HTERT RPE-1 (cell line): ENCODE measurements around the gene NEURL1.

Experiments used
- in situ Hi-C: fragments of 300-500 bp; cut with MboI; formaldehyde crosslinking; loops from 4 replicates; pipeline ENCODE4 v1.14.3; 2020; ENCODE audit warnings: low sequenced_read_pairs

Gene NEURL1

GRCh38 chr10:103580430-103580829, 86.9 kb downstream of the NEURL1 start:
- in situ Hi-C loops = no loop called here

GRCh38 chr10:103581499-103581898, 88.0 kb downstream of the NEURL1 start:
- in situ Hi-C loops = no loop called here

GRCh38 chr10:103582331-103583123, 89.0 kb downstream of the NEURL1 start:
- in situ Hi-C loops = no loop called here

GRCh38 chr10:103583871-103584215, 90.3 kb downstream of the NEURL1 start:
- in situ Hi-C loops = no loop called here

- in situ Hi-C loops = no loop called here
Observed at GRCh38 chr10:103584216-103585010, 90.9 kb downstream of the NEURL1 start.

- in situ Hi-C loops = no loop called here
Observed at GRCh38 chr10:103585011-103585405, 91.5 kb downstream of the NEURL1 start.

- in situ Hi-C loops = no loop called here
Observed at GRCh38 chr10:103587073-103587472, 93.6 kb downstream of the NEURL1 start.

GRCh38 chr10:103589074-103589630, 95.6 kb downstream of the NEURL1 start:
- in situ Hi-C loops = no loop called here

GRCh38 chr10:103590060-103590459, 96.6 kb downstream of the NEURL1 start:
- in situ Hi-C loops = no loop called here

- in situ Hi-C loops = no loop called here
Observed at GRCh38 chr10:103590744-103591291, 97.3 kb downstream of the NEURL1 start.

GRCh38 chr10:103592186-103593021, 98.9 kb downstream of the NEURL1 start:
- in situ Hi-C loops = no loop called here

- in situ Hi-C loops = no loop called here
Observed at GRCh38 chr10:103593022-103593570, 99.6 kb downstream of the NEURL1 start.

GRCh38 chr10:103595933-103596726, 102.6 kb downstream of the NEURL1 start:
- in situ Hi-C loops = no loop called here

- in situ Hi-C loops = no loop called here
Observed at GRCh38 chr10:103597003-103597402, 103.5 kb downstream of the NEURL1 start.

- in situ Hi-C loops = no loop called here
Observed at GRCh38 chr10:103598654-103599115, 105.2 kb downstream of the NEURL1 start.

- in situ Hi-C loops = no loop called here
Observed at GRCh38 chr10:103599211-103599610, 105.7 kb downstream of the NEURL1 start.

GRCh38 chr10:103599907-103600306, 106.4 kb downstream of the NEURL1 start:
- in situ Hi-C loops = no loop called here

GRCh38 chr10:103600325-103600724, 106.8 kb downstream of the NEURL1 start:
- in situ Hi-C loops = no loop called here

GRCh38 chr10:103600956-103601569, 107.6 kb downstream of the NEURL1 start:
- in situ Hi-C loops = no loop called here
